GM21576 (cell line): ENCODE data around the gene TPSB2.
"Not testable (repeated sequence)": the region's sequence is repeated elsewhere in the genome, so short reads cannot be mapped to it uniquely, and the experiment has no call there.

Source experiments
- ATAC-seq: cut with Tn5 transposase; IDR thresholded peaks from one replicate; pipeline ENCODE4 v1.9.1; 2021; ENCODE audit warnings: mild to moderate bottlenecking, moderate library complexity; ENCODE audit not compliant: unreplicated experiment

TPSB2 gene

DNA sequence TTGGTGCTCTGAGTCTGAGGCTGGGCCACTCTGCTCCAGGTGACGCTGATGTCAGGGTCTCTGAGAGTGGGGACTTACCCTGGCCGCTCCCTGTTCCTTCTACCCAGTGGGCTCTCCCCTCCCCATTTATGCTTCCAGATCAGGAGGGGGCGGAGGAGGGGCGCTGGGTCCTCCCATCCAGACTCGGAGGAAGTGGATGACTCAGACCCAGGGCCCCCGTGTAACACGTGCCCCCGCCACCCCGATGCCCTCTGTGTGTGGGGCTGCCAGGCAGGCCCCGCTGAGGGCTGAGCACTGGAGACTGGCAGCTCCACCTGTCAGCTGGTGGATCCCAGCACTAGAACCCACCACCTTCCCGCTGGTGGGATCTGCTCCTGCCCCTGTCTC lies at the start of gene TPSB2:
TPSB2 (minus strand) TSS at position 101 of the 387 bp plus-strand sequence. CDS start 233 bp downstream, outside the sequence.
- not testable (repeated sequence) for ATAC-seq

- no peak for ATAC-seq
Measured at GRCh38 chr16:1279081-1279944, 49.3 kb upstream of the TPSB2 start.

DNA sequence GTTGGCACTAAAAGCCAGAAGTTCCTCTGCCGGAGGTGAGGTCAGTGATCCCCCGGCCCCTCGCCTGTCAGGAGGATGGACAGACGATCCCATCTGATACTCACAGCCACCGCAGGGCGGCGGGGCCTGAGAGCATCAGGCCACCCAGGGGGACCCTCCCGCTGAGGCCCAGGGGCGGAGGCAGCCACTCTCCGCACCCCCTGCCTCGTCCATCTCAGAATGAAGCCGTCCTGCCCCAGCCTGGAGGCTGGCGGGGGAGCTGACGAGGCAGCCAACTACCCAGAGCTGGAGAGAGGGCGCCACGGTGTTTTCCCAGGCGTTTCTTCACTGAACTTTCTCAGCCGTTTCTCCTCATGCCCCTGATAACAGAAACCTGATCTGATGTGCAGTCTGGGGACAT lies 48.5 kb upstream of the TPSB2 start:
- no peak for ATAC-seq

DNA sequence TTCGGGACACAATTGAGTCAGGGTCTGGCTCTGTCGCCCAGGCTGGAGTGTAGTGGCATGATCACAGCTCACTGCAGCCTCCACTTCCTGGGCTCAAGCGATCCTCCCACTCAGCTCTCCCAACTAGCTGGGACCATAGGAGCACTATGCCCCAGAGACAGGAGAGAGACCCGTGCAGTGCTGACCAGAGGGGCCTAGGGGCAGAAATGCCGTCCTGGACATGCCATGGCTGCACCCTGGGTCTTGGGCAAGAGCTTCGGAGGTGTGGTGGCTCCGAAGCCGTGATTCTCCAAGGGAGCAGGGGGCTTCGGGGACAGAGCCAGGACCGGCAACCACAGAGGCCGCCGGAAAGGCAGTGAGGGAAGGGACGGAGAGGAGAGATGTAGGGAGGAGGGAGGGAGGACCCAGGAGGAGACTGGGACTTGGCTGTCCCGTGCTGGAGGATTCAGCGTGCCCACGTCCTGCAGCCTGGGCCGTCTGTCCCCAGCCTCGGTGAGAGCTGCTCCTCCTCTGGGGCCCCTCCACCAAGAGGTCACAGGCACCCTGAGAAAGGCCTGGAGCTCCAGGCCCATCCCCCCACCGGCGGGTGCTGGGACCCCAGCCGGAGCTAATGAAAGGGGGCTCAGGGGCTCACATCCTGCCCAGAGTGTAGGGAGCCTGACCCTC lies 47.8 kb upstream of the TPSB2 start:
- ATAC-seq: no peak

GRCh38 chr16:1277151-1277598 lies 47.2 kb upstream of the TPSB2 start:
- ATAC-seq: no peak

- ATAC-seq: no peak
Measured at GRCh38 chr16:1276580-1276878, 46.5 kb upstream of the TPSB2 start.

GRCh38 chr16:1275791-1276579 lies 46.0 kb upstream of the TPSB2 start:
- ATAC-seq: no peak

- no peak for ATAC-seq
Measured at GRCh38 chr16:1274767-1275166, 44.8 kb upstream of the TPSB2 start.

- no peak for ATAC-seq
Measured at GRCh38 chr16:1273816-1274215, 43.8 kb upstream of the TPSB2 start.

DNA sequence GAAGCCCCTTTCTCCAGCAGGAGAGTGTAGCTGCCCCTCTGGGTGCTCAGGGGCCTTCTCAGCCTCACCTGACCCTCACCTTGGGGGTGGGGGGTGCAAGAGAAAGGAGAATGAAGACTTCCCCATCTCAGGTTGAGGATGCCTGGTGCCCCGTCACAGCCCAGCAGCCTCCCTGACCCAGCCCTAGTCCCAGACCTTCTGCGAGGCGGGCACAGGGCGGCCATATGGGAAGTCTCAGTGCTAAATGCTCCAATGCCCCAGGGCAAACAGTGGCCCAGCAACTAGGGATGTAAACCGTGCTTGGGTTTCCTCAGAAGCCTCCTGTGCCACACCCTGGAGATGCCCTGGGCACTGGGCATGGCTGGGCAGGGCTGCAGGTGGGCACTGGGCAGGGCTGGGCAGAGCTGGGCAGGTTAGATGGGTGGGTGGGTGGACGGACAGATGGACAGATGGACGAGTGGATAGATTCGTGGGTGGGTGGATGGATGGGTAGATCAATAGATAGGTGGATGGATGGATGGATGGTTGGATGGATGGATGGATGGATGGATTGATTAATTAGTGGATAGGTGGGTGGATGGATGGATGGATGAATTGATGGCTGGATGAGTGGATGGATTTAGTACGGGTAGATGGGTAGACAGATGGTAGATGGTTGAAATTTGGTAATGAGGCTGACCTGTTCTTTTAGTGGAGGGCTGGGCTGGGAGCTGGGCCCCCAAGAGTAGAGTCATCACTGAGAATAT lies 42.6 kb upstream of the TPSB2 start:
- ATAC-seq: no peak

DNA sequence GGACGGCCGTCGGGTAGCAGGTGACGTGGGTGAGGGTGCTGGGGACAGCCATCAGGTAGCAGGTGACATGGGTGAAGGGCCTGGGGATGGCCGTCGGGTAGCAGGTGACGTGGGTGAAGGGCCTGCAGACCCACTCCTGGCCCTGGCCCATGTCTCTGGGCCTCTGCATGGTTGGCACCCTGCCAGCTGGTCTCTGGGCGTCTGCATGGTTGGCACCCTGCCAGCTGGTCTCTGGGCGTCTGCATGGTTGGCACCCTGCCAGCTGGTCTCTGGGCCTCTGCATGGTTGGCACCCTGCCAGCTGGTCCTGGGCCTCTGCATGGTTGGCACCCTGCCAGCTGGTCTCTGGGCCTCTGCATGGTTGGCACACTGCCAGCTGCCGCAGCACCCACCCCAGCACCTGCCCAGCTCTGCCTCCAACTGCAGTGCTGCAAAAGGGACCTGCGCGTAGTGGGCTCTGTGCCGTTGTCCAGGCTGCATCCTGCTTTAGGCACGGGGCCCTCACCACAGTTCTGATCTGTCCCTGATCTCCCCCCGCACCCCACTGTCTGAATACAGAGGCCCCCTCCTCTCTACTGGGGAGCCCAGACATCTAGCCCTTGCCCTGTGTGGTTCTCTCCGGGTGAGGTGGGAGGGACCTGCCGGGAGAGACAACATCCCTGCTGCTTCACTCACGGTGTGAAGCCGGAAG lies 41.9 kb upstream of the TPSB2 start:
- not testable (repeated sequence) for ATAC-seq

GRCh38 chr16:1271380-1271723 lies 41.4 kb upstream of the TPSB2 start:
- no peak for ATAC-seq

DNA sequence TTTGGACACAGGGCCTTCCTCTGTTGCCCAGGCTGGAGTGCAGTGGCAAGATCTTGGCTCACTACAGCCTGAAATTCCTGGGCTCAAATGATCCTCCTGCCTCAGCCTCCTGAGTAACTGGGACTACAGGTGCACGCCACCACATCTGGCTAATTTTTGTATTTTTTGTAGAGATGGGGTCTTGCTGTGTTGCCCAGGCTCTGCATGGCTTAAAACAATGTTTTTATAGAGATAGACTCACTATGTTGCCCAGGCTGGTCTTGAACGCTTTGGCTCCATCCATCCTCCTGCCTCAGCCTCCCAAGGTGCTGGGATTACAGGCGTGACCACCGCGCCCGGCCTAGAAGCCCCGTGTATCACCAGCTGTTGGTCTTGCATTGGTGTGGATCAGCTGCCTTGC lies 39.4 kb upstream of the TPSB2 start:
- not testable (repeated sequence) for ATAC-seq

DNA sequence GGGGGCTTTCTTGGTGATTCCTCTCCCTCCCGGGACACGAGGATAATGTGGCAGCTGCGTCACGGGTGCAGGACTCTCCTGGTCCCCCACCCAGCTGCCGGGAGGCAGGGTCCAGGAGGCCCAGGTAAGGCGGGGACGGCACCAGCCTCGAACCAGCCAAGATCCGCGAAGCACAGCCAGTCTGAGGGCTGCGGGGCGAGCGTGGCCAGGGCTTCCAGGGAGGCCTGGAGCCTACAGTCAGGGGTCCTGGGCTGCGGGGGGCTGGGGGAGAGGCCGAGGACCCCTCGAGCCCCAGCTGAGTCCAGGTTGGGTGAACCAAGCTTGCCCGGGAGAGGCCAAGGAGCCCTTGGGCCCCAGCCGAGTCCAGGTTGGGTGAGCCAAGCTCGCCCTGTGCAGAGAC lies 35.8 kb upstream of the TPSB2 start:
- ATAC-seq: no peak

DNA sequence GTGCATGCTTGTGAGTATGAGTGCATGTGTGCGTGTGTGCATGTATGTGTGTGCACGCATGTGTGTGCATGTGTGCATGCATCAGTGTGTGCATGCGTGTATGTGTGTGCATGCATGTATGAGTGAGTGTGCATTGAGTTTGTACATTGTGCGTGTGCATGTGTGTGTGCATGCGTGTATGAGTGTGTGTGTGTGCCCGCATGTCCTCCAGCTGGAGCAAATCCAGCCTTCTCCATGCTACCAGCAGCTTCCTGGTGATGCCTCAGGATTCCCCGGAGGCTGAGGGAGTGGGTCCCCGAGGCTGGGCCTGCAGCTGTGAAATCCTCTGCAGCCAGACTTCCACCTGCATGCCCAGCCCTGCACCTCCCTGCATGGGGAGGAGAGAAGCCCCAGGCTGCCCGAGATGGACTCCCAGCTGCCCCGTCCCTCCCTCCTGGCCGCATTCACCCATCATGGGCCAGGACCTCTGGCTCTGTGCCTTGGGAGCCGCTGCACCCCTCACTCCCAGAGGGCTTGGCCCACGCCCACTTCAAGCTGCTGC lies 35.2 kb upstream of the TPSB2 start:
- ATAC-seq: no peak

DNA sequence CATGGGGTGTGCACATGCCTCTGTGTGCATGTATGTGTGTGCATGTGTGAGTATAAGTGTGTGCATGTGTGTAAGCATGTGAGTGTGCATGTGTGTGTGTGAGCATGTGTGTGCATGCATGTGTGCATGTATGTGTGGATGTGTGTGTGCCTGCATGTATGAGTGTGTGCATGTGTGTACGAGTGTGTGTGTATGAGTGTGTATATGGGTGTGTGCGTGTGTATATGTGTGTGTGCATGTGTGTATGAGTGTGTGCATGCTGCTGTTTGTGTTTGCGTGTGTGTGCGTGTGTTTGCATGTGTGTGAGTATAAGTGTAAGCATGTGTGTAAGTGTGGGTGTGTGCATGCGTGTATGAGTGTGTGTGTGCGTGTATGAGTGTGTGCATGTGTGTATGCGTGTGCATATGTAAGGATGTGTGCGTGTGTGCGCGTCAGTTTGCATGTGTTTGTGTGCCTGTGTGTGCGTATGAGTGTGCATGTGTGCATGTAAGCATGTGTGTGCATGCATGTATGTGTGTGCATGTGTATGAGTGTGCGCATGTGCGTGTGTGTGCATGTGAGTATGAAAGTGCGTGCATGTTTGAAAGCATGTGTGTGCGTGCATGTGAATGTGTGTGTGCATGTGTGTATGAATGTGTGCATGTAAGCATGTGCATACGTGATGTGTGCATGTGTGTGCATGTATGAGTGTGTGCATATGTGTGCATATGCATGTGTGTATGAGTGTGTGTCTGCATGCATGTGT lies 34.5 kb upstream of the TPSB2 start:
- ATAC-seq: no peak

DNA sequence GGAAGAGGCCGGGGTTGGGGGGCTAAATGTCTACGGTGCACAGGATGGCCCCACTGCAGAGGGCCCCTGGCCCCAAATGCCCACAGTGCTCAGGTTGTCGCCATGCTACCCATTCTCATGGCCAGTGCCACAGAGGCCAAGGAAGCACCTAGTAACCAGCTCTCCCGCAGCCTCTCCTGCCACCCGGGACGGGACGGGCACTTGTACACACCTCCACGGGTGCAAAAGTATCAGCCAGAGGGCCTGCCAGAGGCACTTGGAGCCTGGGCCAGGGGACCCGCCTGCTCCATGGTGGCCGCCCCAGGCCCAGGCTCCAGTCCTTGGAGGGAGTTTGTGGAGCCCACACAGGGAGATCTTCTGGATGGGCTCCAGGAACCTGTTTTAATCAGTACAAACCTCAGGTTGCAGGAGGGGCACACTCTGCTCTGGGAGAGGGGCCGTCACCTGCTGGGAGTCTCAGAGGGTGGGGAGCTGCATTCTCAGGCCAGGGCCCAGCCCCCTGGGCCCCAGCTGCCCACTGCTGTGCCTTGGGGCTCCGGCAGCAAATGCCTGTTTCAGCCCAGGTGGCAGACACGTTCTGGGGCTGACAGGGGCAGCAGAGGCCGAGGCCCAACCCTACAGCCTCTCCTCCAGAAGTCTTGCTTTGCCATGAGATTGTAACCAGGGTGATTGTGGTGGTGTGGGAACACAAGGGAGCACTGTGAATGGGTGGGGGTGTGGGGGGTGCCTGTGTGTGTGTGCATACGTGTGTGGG lies 33.8 kb upstream of the TPSB2 start:
- ATAC-seq: no peak

- ATAC-seq: no peak
Measured at GRCh38 chr16:1262846-1263221, 32.9 kb upstream of the TPSB2 start.
